ENCODE data around the gene EFEMP1.

EFEMP1 gene

DNA sequence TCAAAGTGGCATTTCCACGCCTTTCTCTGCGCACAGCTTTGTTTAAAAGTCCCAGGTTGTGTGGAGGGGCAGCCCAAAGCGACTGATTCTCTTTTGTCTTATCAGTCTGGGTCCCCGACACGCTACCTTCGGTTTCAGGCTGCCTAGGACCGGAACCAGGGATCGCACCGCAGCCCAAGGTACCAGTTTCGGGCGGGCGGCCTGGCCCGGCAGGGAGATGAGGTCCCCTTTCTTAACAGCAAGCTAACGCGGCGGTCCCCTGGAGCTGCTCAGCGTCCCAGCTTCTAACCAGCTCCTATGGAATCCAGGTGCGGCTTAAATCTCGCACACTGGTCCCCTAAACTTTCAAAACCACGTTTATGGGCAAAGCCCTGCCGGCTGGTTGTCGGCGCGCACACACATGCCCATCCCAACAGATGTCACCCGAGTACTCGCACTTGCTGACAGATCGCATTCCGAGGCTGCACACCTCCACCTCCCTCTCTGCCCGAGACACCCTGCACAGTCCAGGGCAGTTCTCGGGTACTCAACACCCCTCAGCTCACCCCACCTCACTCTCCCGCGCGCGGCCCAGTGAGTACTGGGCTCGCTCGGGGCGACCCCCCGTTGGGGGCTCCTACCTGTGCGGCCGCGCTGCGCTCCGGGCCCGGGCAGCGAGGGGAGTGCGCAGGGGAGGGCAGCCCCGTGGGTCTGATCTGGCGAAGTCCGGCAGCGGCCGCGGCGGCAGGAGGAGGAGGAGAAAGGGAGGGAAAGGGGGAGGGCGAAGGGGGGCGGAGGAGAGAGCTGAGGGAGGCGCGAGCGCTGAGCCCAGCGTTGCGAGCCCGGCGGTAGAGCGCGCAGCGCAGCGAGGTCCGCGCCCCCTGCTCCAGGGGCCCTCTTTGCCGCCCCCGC, at the start of gene EFEMP1:
TSS of gene EFEMP1 (minus strand) at position 692 of the 891 bp plus-strand sequence. CDS start 1,342 bp downstream, outside the sequence.
- peak; percentile 6 for DNase-seq

- no peak for DNase-seq
Measured at GRCh38 chr2:55970500-55970899, 46.9 kb upstream of the EFEMP1 start.

DNA sequence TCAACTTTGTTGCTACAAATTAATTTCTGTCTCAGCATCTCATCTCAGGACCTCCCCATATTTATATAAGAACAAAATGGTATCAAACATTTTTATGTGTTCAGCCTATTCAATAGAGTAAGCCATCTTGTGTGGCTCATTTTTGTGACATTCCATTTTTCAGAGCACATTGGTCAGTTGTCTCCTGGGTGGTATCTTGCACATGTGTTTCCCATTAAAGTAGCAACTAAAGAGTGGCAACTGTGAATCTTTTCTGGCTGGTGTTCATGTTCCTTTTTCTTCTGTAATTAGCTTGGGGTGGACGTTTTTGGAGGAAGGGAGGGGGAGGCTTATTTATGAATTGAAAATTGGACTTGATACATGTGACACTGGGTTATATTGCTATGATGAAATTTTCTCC, 45.4 kb upstream of the EFEMP1 start:
- DNase-seq = no peak

DNA sequence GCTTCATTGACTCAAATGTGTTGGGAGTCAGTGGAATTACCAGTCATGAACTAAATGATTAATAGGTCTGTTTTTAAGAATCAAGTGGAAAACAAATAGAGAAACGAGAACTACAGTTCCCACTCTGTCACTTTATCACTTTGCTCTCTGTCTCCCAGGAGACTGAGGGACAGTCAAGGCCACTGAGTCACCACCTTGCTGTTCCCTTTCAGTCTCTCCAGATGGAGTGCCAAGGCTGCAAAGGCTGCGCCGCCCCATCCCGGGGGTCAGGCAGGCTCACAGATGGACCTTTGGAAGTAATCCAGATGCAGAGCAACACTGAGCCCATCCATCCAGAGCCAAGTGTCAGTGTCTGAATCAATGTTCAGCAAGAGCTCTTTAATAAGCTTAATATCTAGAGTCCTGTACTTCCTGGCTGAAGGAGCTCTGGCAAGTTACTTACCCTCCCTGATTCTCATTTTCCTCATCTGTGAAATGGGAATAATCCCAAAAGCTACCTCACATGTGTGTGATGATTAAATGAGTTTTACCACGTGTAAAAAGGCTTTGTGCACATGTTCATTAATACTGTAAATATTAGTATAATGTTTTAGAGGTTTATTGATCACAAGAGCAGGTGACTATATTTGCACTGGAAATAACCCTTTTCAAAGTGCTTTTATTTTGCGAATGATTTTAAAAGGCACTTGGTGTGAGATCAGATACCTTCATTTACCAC, 43.0 kb upstream of the EFEMP1 start:
- DNase-seq = no peak

DNA sequence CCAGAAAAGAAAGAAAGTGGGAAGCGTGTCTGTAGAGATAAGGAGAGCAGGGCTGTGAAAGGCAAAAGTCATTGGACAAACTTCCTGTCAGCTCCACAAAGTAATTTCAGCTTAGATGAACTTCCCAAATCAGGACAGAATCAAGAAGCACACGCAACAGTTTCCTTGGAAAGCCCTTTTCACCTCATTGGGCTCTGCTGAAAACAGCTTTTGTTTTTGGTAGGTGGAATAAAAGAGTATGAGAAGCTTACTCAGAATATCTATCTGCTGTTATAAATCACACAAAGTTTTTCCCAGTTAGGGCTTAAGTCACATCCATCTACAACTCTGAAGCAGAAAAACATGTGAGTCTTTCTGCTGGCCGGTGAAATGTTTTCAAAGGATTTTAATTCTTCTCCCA, 42.4 kb upstream of the EFEMP1 start:
- no peak for DNase-seq

GRCh38 chr2:55965276-55965675, 41.7 kb upstream of the EFEMP1 start:
- DNase-seq = no peak

DNA sequence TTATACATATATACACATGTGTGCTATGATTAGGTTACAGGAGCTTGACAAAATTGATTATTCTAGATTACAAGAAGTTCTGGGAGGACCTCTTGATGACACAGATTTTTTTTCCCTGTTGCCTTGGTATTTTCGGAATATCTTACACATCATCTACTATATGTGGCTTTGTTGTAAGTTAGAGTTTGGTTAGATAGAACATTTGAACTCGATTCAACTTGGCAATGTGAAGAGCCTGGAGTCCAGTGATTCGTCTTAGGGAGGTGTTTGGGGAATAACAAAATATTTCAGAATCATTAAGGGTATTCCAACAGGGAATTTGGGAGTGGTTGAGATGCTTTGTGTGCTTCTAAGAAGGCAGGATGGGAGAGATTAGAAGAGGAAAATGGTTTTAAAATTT, 39.3 kb upstream of the EFEMP1 start:
- DNase-seq = no peak

DNA sequence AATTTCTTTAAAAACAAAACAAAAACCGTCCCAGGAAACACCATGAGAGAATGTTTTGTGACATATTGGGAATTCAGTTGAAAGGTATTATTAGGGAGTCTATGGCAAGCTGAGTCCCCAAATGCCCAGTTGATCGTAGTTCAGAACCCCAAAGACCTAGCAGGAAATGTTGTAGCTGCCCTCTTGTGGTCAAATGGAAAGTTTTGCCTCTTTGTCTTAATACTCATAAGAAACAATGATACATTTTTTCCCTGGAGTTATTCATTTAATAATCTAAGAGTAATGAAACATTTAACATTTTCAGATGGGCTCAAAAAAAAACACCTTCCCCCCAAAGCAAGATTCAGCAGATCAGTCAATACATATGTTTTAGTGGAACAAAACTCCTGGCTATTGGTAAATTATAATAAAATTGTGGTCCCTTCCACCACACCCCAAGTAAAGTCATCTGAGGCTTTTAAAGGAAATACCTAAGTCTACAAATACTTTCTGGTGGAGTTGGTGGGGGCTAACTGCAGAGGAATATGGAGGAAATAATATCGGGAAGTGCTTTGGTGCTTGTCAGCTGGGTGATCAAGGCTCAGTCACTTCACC, 37.8 kb upstream of the EFEMP1 start:
- peak; percentile 12 for DNase-seq

- no peak for DNase-seq
Measured at GRCh38 chr2:55958756-55959155, 35.2 kb upstream of the EFEMP1 start.

GRCh38 chr2:55957142-55957541, 33.6 kb upstream of the EFEMP1 start:
- no peak for DNase-seq

DNA sequence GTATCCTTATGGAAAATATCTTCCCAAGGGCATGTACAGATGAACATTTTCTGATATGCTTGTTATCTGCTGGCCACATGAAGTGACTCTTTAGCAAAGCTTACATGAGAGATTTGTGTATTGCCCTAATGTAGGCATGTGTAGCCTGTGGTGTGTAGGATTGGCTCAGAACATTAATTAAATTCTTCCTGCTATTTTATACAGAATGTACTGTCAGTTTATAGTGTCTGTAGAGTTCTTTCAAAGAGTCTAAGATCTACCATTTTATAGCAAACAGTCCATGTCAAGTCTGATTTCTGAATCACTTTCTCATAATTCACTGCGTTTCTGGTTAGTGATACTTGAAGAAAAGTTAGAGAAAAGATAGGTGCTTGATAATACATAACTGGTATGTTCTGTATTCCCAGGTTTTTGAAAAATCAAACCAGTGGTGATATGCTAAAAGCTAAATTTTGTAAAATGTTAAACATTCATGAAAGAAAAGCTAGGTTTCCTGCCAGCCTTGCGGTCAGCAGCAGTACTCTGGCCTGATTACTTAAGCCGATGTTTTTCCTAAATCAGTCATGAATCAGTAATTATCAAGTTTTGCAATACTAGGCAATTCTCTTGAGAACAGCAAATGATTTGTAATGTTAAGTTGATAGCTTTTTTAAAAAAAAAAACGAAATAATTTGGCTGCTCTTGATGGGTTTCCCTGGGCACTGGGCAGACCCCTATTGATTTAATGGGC, 30.9 kb upstream of the EFEMP1 start:
- no peak for DNase-seq

DNA sequence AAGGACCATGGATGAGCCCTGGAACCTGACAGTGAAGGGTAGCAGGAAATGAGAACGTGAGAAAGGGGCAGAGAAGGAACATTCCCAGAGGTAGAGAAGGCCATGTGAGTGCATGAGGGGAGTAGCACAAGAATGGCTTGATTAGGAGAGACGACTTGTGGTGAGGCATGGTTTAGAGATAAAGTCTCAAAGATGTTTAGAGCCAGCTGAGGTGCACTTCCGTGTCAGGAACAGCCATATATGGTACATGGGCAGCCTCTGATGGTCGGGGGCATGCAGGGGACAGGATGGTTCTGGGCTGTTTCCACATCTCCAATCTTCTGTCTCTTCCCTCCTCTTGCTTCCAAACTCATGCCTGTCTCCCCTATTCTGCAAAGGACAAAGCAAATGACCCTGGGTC, 28.8 kb upstream of the EFEMP1 start:
- DNase-seq = no peak

DNA sequence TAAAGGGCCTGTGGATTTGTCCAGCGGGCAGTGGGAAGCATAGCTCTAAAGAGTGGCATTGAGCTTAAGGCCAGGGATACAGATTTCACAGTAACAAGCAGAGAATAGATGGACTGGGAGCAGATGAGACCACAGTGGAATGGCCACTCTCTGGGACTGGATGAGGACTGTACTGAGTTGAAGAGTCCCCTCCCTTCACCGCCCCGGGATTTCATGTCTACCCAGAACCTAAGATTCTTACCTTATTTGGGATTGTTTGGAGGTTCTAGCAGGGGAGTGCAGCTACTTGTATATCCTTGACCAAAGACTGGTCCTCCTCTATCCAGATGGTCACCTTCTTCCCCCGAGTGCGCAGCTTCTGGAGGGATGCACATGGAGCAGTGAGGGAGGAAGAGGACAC, 28.0 kb upstream of the EFEMP1 start:
- no peak for DNase-seq

- DNase-seq = no peak
Measured at GRCh38 chr2:55949613-55950012, 26.0 kb upstream of the EFEMP1 start.

GRCh38 chr2:55949211-55949610, 25.6 kb upstream of the EFEMP1 start:
- peak; percentile 7 for DNase-seq

GRCh38 chr2:55948176-55948923, 24.8 kb upstream of the EFEMP1 start:
- DNase-seq = no peak

DNA sequence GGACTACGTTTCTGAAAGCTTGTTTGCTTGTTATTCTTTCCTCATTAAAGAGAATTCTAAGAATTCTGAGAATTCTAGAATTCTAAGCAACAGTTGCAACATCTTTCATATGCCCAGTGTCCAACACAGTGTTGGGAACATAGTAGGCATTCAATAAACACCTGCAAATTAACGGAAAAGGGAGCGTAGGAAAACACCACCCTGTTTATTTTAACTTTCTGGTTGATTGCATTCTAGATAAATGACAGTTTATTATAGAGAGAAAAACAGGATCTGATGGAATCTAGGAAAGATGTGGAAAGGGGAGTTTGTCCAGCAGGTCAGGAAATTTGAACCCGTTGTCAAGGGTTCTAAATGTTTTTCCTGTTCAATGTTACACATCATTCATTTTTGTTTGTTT, 24.2 kb upstream of the EFEMP1 start:
- no peak for DNase-seq

- no peak for DNase-seq
Measured at GRCh38 chr2:55946793-55947192, 23.2 kb upstream of the EFEMP1 start.

DNA sequence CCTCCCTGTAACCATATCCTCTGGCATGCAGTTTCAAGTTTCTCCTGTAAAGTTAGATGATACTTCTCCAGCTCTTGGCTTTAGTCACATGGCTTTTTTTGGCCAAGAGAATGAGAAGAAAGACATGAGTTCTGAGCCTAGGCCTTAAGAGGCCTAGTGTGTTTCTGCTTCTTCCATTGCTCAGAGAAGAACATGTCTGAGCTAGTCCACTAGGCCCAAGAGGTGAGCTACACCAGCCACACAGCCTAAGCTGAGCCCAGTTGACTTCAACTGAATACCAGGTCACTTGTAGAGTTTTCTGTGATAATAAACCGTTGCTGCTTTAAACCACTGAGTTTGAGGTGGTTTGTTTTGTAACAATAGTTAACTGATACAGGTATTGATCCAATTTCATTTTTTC, 19.9 kb upstream of the EFEMP1 start:
- DNase-seq = no peak

DNA sequence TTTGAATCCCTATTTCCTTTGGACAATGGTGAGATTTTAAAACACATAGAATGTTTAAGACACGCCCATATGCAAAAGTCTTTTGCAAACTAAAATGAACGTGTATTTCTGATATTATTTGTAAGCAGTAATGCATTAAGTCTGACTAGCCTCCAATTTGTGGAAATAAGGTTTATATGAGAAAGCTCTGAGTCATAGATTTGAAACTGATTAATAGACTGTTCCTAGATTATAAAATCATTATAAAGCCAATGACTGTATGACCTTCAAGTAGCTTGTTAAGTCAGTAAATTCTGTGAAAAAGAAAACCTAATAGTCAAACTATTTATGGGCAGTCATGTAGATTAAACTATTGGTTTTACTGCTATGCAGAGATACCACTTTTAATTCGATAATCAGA, 12.8 kb upstream of the EFEMP1 start:
- no peak for DNase-seq

- no peak for DNase-seq
Measured at GRCh38 chr2:55934337-55934736, 10.8 kb upstream of the EFEMP1 start.

GRCh38 chr2:55932843-55933242, 9.3 kb upstream of the EFEMP1 start:
- no peak for DNase-seq
